Natural killer cell treated with Interleukin-12 subunit alpha and Interleukin-12 subunit beta and Interleukin-15 and Interleukin-18, amount 100 ng/mL, for 72 hours (primary cell): ENCODE results near the gene ARMC10. TPM values are rescaled to one million over a fixed set of nuclear protein-coding genes. Genes with fewer than 3 reads are reported as not detected.
A peak's percentile ranks its signal among the peaks of the same experiment; 100 is the strongest.
"Not testable (repeated sequence)": the region's sequence is repeated elsewhere in the genome, so short reads cannot be mapped to it uniquely, and the experiment has no call there.

Experiments used
- ATAC-seq, 2 donors: fragments of 150-1000 bp; cut with Tn5 transposase in 1 of 2; sonication (Bioruptor Pico), chemical (Tn5 transposase) in 1 of 2; 2 replicates each; pipeline ENCODE4 v1.10.0; 2021
- DNase-seq: peaks from one replicate; pipeline ENCODE4 v3.0.0; 2022; ENCODE audit warnings: low spot score
- H3K27ac Mint-ChIP-seq, 2 donors: 1 replicate in 1 of 2; 2 replicates in 1 of 2; pipeline ENCODE4 v1.8.0; 2022; ENCODE audit warnings: mixed read lengths in 2 of 2, mild to moderate bottlenecking in 1 of 2, moderate library complexity in 1 of 2
- H3K27me3 Mint-ChIP-seq, 2 donors: 1 replicate in 1 of 2; 2 replicates in 1 of 2; pipeline ENCODE4 v1.8.0; 2022; ENCODE audit warnings: mixed read lengths in 2 of 2
- H3K36me3 Mint-ChIP-seq: one replicate; pipeline ENCODE4 v1.8.0; 2022; ENCODE audit warnings: mixed read lengths
- H3K4me1 Mint-ChIP-seq, 2 donors: 1 replicate in 1 of 2; 2 replicates in 1 of 2; pipeline ENCODE4 v1.8.0; 2022; ENCODE audit warnings: low read depth in 2 of 2, mixed read lengths in 2 of 2, mild to moderate bottlenecking in 1 of 2
- H3K4me3 Mint-ChIP-seq: one replicate; pipeline ENCODE4 v1.8.0; 2022; ENCODE audit warnings: mixed read lengths
- H3K9me3 Mint-ChIP-seq: 2 replicates; pipeline ENCODE4 v1.8.0; 2022; ENCODE audit warnings: mixed read lengths
- total RNA-seq, 2 donors: library from RNA; stranded (reverse); gene quantifications; one replicate each; pipeline ENCODE4 v1.2.3, GENCODE V29; 2022

The ARMC10 gene
- total RNA-seq, 2 donors from 2014 or later = 24.7 to 31.2 TPM

DNA sequence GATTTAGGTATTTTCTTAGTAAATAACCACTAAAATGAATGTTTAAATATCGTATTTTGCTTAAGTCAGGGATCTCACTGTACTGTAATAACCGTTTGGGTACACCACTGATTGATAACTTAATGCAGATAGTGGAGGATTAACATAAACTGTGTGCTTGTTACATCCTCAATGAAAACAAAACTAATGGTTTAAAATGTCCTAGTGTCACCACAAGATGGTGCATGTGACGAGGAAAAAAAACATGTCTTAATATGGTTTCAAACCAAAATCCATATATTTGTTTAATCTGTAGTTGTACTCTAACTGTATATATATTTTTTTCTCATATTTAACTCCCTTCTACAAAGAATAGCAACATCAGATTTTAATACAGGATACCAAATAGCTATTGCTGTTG lies 19.2 kb downstream of the ARMC10 start:
- Mint-ChIP-seq H3K36me3 (peaks cover 4% of the 10 kb centered on the region), H3K27me3 (no peaks in the 10 kb centered on the region), H3K4me3 (no peak overlapping the region), H3K4me1 (no peaks in the 10 kb centered on the region), H3K9me3 (no peaks in the 10 kb centered on the region), H3K27ac (no peak overlapping the region)
- ATAC-seq (no peak), DNase-seq (no peak)

DNA sequence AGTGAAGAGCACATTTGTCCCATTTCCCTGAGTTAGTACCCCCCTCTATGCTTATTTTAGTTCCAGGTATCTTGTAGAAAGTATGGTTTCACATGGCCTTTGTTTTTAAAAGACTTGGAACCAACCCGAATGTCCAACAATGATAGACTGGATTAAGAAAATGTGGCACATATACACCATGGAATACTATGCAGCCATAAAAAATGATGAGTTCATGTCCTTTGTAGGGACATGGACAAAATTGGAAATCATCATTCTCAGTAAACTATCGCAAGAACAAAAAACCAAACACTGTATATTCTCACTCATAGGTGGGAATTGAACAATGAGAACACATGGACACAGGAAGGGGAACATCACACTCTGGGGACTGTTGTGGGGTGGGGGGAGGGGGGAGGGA lies 20.6 kb downstream of the ARMC10 start:
- not testable (repeated sequence) for H3K27me3 Mint-ChIP-seq, DNase-seq, H3K36me3 Mint-ChIP-seq, H3K27ac Mint-ChIP-seq, H3K9me3 Mint-ChIP-seq, H3K4me1 Mint-ChIP-seq, ATAC-seq, H3K4me3 Mint-ChIP-seq

GRCh38 chr7:103097041-103097440 lies 22.1 kb downstream of the ARMC10 start:
- no peak for ATAC-seq
- H3K4me1 Mint-ChIP-seq = no peaks in the 10 kb centered on the region
- no peaks in the 10 kb centered on the region for H3K36me3 Mint-ChIP-seq
- no peaks in the 10 kb centered on the region for H3K27me3 Mint-ChIP-seq
- no peak overlapping the region for H3K27ac Mint-ChIP-seq
- no peaks in the 10 kb centered on the region for H3K9me3 Mint-ChIP-seq
- H3K4me3 Mint-ChIP-seq = no peak overlapping the region
- DNase-seq = no peak

DNA sequence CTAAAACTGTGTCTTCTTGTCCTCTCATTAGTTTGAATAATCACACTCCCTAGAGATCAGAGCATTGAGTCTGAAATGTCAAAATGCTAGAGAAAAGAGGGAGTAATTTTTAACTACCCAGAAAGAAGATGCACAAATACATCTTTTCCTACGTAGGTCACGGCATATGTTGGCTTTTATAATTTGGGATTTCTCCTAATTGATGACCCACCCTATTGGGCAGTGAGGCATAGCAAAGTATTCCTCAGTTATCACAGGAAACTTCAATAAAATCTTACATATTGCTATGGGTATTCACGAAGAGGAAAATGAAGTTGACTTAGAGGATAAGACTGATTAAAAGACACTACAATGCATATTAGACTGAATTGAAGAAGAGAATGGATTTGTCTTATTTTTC lies 25.4 kb downstream of the ARMC10 start:
- Mint-ChIP-seq H3K27me3 (no peaks in the 10 kb centered on the region), H3K4me3 (no peak overlapping the region), H3K9me3 (no peaks in the 10 kb centered on the region), H3K36me3 (no peaks in the 10 kb centered on the region), H3K27ac (no peak overlapping the region), H3K4me1 (no peaks in the 10 kb centered on the region)
- DNase-seq = no peak
- ATAC-seq = no peak

DNA sequence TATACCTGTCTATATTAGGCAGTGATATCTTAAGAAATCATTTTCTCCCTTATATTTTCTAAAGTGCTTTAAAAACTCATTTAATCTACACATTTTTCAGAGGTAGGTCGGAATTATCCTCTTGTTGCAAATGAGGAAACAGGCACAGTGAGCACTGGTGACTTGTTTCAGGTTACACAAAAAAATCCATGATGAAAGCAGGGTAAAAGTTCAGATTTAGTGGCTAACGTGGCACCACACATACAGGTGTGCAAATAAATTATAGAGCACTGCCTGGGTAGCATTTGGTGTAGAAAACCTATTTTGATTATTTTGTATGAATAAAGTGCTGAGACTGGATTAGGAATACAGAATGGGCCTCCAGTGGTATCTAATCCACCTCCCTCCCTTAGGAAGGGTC lies 26.6 kb downstream of the ARMC10 start:
- Mint-ChIP-seq H3K9me3 (no peaks in the 10 kb centered on the region), H3K27me3 (no peaks in the 10 kb centered on the region), H3K4me1 (no peaks in the 10 kb centered on the region), H3K4me3 (no peak overlapping the region), H3K27ac (no peak overlapping the region), H3K36me3 (no peaks in the 10 kb centered on the region)
- DNase-seq = no peak
- no peak for ATAC-seq

GRCh38 chr7:103106005-103106702 lies 31.2 kb downstream of the ARMC10 start:
- no peak for ATAC-seq
- no peak for DNase-seq
- Mint-ChIP-seq H3K27ac (no peak overlapping the region), H3K36me3 (peaks cover 34% of the 10 kb centered on the region), H3K27me3 (no peaks in the 10 kb centered on the region), H3K9me3 (peaks cover 3% of the 10 kb centered on the region), H3K4me1 (peaks cover 13 to 22% of the 10 kb centered on the region in 2 donors), H3K4me3 (no peak overlapping the region)

DNA sequence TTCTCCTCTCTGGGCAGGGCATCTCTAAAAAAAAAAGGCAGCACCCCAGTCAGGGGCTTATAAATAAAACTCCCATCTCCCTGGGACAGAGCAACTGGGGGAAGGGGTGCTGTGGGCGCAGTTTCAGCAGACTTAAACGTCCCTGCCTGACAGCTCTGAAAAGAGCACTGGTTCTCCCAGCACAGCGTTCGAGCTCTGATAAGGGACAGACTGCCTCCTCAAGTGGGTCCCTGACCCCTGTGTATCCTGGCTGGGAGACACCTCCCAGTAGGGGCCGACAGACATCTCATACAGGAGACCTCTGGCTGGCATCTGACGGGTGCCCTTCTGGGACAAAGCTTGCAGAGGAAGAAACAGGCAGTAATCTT lies 31.7 kb downstream of the ARMC10 start:
- not testable (repeated sequence) for H3K4me3 Mint-ChIP-seq, ATAC-seq, H3K27ac Mint-ChIP-seq, H3K9me3 Mint-ChIP-seq, DNase-seq, H3K27me3 Mint-ChIP-seq
- peaks cover 39% of the 10 kb centered on the region for H3K36me3 Mint-ChIP-seq
- peaks cover 13 to 22% of the 10 kb centered on the region in 2 donors for H3K4me1 Mint-ChIP-seq

DNA sequence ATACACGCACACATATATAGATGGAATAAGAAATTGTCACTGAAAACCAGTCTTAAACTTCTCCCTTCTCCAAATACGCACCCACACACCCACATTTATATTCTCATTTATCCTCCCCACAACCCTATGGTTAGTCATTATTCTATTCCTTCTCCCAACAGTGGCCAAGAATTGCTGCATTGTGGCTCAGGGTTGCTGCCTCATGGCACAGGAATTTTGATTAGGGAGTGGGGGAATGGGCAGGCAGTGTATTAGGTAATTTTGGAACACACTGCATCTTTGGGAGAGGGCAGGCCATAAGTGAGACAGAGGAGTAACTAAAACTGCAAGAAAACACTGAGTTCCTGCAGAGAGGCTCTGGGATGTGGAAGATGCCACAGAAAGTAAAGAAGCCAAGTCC lies 38.2 kb downstream of the ARMC10 start:
- ATAC-seq (peak in 1 of 2 donors; percentile 24), DNase-seq (no peak)
- Mint-ChIP-seq H3K4me1 (peaks cover 21 to 23% of the 10 kb centered on the region in 2 donors), H3K27me3 (no peaks in the 10 kb centered on the region), H3K4me3 (no peak overlapping the region), H3K36me3 (peaks cover 37% of the 10 kb centered on the region), H3K9me3 (peaks cover 3% of the 10 kb centered on the region), H3K27ac (no peak overlapping the region)

- no peak for DNase-seq
- no peak overlapping the region for H3K4me3 Mint-ChIP-seq
- H3K27me3 Mint-ChIP-seq = no peaks in the 10 kb centered on the region
- peak overlapping the region in 1 of 2 donors; percentile 12 for H3K27ac Mint-ChIP-seq
- H3K4me1 Mint-ChIP-seq = peaks cover 11 to 12% of the 10 kb centered on the region in 2 donors
- peaks cover 26% of the 10 kb centered on the region for H3K36me3 Mint-ChIP-seq
- H3K9me3 Mint-ChIP-seq = no peaks in the 10 kb centered on the region
- ATAC-seq = no peak
These were observed 39.7 kb downstream of the ARMC10 start for GRCh38 chr7:103114576-103115008.

DNA sequence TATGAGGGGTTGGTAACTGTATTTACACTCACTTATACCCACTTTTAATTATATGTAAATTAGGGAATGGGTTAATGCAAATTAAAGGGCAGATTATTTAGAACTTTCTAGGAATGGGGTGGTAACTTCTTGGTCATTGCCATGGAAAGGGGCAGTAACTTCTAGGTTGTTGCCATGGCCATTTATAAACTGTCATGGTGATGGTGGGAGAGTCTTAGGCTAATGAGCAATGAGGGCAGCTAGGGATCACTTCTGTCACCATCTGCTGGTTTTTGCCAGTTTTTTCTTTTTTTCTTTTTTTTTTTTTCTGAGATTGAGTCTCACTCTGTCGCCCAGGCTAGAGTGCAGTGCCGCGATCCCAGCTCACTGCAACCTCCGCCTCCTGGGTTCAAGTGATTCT lies 40.8 kb downstream of the ARMC10 start:
- no peaks in the 10 kb centered on the region for H3K27me3 Mint-ChIP-seq
- no peak overlapping the region for H3K27ac Mint-ChIP-seq
- no peaks in the 10 kb centered on the region for H3K9me3 Mint-ChIP-seq
- peaks cover 9 to 11% of the 10 kb centered on the region in 2 donors for H3K4me1 Mint-ChIP-seq
- H3K36me3 Mint-ChIP-seq = peaks cover 15% of the 10 kb centered on the region
- no peak for DNase-seq
- no peak for ATAC-seq
- H3K4me3 Mint-ChIP-seq = no peak overlapping the region

DNA sequence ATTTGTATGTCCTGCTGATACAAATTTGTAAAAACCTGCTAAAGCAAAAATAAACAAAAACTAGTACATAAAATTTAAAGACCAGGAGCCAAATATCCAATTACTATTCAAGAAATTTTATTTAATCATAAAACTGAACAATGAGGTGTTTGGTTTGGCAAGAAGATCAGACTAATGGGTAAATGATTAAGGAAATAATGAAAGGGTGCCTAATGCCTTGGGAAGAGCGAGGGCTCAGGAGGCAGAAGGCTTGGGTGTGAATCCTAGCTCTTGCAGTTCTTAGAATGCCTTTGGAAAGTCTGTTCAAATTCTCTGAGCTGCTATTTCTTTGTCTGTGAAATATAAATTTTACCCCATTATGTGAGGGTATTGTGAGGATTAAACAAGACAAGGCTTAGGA lies 41.6 kb downstream of the ARMC10 start:
- no peaks in the 10 kb centered on the region for H3K9me3 Mint-ChIP-seq
- no peak for DNase-seq
- peaks cover 7% of the 10 kb centered on the region for H3K36me3 Mint-ChIP-seq
- no peak overlapping the region for H3K27ac Mint-ChIP-seq
- no peak overlapping the region for H3K4me3 Mint-ChIP-seq
- H3K4me1 Mint-ChIP-seq = peaks cover 7 to 11% of the 10 kb centered on the region in 2 donors
- no peak for ATAC-seq
- H3K27me3 Mint-ChIP-seq = no peaks in the 10 kb centered on the region

GRCh38 chr7:103116991-103117390 lies 42.1 kb downstream of the ARMC10 start:
- Mint-ChIP-seq H3K4me3 (no peak overlapping the region), H3K36me3 (peaks cover 4% of the 10 kb centered on the region)

DNA sequence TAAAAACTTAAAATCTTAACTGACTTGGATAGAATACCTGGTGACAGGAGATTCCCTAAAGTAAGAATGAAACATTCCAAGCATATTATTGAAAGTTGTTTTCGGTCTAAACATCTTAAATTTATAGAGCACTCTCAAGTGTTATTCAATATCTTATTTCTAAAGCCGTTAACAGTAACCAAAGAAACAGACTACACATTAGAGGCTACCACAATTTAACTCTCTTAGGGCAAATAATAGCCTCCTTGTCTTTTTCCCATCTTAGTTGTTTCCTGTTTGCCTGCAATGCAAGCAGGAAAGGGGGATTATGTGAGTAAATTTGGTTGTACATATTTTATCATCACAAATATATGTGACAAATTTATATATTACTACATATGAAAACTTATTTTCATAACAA lies 42.5 kb downstream of the ARMC10 start:
- Mint-ChIP-seq H3K27me3 (no peaks in the 10 kb centered on the region), H3K9me3 (no peaks in the 10 kb centered on the region), H3K4me3 (no peak overlapping the region), H3K27ac (no peak overlapping the region), H3K4me1 (peaks cover 7 to 11% of the 10 kb centered on the region in 2 donors), H3K36me3 (peaks cover 4% of the 10 kb centered on the region)
- no peak for ATAC-seq
- no peak for DNase-seq

More at GRCh38 chr7:103116991-103117390, 42.1 kb downstream of the ARMC10 start:
- no peaks in the 10 kb centered on the region for H3K27me3 Mint-ChIP-seq
- no peak overlapping the region for H3K27ac Mint-ChIP-seq
- ATAC-seq (no peak), DNase-seq (no peak)
- H3K9me3 Mint-ChIP-seq = no peaks in the 10 kb centered on the region
- peaks cover 7 to 11% of the 10 kb centered on the region in 2 donors for H3K4me1 Mint-ChIP-seq

DNA sequence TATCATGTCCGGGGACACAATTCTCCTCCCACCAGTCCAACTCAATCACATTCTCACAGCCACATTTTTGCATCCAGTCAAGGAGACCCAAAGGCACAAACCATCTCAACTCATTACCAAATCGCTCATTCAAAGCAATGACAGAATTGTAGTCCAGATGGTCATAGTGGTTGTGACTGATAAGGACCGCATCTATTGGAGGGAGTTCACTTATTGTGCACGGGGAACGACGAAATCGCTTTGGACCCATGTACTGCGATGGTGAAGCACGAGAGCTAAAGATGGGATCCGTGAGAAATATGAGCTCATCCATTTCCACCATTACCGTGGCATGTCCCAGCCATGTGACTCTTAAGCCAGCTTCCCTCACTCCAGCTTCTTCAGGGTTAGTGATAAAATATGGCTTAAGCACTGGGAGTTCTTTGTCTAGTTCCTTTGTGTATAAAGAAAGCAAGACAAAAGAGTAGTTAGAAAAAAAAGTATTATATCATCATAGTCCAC lies 44.9 kb downstream of the ARMC10 start:
- Mint-ChIP-seq H3K36me3 (no peaks in the 10 kb centered on the region), H3K9me3 (no peaks in the 10 kb centered on the region), H3K4me3 (no peak overlapping the region), H3K4me1 (no peaks in the 10 kb centered on the region), H3K27ac (no peak overlapping the region), H3K27me3 (no peaks in the 10 kb centered on the region)
- DNase-seq (no peak), ATAC-seq (no peak)

DNA sequence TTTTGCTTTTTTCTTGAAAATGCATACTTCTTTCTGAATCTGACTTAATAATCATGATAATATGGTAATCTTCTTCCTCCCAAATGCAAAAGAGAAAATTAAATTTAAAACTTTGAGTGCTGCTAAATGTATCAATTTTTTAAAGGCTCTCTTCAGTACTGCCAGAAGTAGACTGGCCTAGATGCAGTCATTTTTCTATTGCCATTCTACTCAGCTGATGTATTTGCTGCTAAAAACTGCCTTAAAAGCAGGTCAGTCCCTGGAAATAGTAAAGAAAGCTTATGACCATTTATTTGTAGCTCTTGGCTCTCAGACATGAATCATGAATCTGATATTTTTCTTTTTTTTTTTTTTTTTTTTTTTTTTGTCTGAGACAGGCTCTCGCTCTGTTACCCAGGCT lies 45.4 kb downstream of the ARMC10 start:
- DNase-seq = no peak
- ATAC-seq = no peak
- Mint-ChIP-seq H3K4me1 (no peaks in the 10 kb centered on the region), H3K4me3 (no peak overlapping the region), H3K36me3 (no peaks in the 10 kb centered on the region), H3K27ac (no peak overlapping the region), H3K9me3 (no peaks in the 10 kb centered on the region), H3K27me3 (no peaks in the 10 kb centered on the region)
